GM18861 (cell line): ENCODE measurements around the gene MCM3AP.

Source experiments
- ATAC-seq: cut with Tn5 transposase; IDR thresholded peaks from one replicate; pipeline ENCODE4 v1.9.1; 2021; ENCODE audit not compliant: unreplicated experiment

MCM3AP gene

DNA sequence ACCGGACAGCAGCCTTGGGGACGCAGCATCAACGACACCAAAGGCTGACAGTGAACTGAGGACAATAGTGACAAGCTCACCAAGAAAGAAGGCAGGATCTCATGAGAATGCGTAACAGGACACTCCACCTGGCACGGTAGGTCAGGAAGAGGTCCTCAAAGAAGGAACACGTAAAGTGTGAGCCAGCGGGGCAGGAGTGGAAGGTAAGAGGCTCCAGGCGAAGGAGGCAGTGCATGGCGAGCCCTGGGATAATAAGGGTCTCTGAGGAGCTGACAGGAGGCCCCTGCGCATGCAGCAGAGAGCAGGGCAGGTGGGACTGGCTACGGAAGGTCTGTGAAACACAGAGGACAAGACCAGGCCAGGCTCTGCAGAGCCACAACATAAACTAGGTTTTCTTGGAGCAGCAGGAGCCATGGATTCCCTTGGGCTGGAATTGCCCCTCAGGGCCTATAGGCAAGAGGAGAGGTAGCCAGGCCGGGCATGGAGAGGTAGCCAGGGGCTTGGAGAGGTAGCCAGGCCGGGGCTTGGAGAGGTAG, 65.1 kb downstream of the MCM3AP start:
- no peak for ATAC-seq

DNA sequence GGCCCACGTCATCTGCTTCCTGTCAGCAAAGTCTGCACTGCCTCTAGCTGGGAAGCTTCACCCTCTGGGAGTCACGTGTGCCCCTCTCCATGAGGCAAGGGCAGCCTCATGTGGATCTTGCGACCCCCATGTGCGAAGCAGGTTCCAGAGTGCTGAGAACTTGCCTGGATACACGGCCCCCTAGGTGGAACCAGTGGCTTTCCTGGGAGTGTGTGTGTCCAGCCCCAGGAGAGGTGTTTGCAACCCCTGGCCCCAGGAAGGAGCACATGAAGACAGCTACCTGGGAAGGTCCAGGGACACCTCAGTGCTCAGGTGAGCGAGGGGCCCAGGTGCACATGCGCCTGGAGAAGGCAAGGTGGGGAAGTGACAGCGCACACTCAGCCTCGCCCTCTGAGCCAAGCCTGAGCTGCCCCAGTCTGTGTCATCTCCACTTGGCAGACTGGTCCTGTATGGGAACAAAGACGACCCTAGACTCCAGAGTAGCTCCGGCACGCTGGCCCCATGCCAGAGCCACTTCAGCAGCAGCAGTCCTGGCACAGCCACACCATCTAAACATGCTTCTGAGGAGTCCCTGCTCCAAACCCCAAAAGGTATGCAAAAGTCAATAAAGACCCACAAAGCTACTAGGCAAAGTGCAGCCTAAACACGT, 65.7 kb downstream of the MCM3AP start:
- no peak for ATAC-seq

DNA sequence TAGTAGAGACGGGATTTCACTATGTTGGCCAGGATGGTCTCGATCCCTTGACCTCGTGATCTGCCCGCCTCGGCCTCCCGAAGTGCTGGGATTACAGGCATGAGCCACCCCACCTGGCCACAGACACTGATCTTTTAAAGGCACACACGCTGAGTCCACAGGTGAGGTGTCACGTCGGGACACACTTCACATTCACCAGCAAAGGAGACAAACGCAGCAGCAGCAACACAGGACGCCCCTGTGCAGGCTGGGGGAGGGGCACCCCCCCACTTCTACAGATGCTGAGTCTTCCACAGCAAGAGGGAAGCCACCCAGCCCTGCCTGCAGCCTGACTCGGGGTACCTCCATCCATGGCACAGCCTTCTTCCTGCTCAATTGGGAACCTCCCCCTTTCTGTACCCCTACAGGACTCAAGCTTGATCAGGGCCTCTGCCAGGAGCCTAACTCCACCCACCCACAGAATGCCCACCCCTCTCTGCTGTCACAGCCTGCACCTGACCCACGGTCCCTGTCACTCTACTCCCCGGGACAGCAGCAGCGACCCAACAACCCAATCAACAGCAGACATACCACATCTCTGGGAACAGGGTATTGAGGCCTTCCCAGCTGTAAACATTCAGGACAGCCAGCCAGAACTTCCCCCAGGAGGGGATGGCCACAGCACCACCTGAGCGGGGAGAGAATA, 66.4 kb downstream of the MCM3AP start:
- ATAC-seq = no peak

DNA sequence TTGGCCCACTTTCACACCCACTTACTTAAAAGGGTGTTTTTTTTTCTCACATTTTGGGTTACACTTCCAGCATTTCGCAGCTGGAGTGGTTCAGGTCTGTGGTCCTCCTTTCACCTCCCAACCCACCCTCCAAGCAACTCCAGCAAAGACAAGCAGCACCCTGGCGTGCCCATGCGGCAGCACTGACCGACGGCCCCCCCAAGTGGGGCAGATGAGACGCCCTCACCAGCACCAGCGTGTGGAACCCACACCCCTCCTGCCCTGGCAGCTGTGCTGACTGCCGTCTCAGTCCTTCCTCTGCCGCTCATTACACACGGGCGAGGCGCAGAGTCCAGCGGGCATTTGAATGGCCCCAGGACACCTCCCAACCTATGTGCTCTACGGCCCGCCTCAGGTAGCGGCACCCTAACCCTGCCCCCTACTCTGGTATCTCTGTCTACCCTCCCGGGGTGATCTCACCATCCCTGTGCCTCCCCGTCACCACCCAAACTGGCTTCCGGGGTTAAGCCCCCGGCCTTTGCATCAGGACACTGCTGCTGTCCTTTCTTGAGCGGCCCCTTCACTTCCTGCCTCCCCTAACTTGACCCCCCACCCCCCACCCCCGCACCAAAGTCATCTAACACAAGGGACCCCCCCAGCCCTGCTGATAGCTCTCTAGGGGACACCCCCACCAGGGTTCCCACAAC, 67.8 kb downstream of the MCM3AP start:
- no peak for ATAC-seq

DNA sequence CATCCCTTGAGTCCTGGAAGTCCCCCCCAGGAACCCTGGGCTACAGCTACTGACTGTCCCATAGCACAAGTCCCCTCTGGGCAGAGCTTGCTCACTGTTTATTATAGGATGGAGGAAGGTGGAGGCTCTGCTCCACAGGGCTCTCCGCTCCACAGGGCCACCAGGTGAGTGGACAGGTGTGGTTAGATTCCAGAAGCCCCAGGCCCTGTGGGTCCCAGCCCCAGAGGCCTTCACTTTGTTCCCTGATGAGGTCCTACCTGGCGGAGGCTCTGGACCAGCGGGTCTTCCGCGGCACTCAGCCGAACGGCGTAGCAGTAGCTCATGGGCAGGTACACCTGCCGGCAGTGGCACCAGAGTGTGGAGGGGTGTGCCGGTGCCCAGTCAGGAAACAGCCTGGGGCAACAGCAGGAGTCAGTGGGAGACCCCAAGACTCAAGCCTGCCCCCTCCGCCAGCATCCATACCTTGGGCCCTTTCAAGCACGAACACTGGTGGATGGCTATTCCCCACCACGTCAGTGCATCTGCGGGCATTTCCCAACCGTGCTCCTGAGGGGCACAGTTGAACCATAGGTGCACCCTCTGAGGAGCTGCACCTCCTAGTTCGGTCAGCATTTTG, 69.2 kb downstream of the MCM3AP start:
- no peak for ATAC-seq

DNA sequence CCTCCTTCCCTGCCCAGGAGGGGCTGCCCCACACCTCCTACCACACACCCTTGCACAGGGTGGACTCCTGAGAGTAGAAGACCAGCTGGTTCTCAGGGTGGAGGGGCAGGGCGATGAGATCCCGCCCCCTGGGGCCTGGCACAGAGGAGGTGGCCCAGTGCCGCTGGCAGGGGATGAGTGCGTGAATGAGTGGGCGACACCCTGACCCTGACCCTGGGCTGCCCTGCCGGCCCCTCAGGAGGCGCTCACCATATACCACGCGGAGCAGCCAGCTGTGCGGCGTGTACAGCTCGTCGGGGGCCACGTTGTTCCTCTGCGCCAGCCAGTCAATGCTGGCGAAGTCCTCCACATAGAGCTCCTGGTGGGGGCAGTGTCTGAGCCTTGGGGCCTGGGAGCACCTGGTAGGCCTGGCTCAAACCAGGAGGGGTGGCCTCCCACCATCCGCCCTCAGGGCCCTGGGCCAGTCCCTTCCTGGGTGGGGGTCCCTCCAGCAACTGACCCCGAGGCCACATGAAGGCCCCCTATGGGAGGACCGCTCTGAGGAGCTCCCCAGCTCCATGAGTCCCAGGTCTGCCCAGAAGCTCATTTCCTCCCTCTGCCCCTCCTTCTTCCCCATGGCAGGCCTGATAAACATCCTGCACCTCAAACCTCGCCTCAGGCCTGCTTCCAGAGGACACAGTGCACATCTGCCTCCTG, 69.8 kb downstream of the MCM3AP start:
- no peak for ATAC-seq

DNA sequence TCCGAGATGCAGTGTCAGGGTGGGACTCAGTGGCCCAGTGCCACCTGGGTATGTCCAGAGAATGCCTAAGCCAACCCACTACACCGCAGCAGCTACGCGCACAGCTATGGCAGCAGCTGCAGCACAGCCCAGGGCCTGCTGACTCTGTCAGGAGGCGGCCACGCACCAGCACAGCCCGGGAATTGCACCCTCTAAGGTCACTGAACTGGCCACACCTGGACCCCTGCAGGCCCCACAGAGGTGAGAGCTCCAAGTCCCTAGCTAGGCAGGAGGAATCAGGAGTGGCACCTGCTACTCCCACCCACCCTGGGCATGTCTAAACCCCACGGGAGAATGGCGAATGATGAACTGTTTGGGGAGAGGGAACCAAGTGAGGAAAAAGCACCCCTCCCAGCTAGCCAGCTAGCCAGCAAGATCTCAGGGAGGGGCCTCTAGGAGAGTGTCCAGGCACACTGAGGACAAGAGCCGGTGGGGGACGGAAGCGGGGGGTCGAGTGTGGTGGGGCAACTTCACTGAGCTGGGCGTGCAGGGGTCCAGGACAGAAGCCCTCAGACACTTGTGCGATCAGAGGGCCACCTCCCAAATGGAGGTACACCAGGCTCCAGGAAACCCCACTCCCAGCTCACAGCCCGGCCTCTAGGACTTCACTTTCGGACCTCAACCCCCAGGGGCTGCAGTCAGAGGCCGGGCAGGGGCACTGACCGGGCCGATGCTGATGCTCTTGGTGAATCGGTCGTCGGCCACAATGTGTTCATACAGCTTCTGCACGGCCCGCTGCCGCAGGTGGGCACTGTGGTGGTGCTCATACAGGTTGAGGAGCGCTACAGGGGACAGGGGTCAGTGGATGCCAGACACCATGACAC, 70.7 kb downstream of the MCM3AP start:
- ATAC-seq = no peak

DNA sequence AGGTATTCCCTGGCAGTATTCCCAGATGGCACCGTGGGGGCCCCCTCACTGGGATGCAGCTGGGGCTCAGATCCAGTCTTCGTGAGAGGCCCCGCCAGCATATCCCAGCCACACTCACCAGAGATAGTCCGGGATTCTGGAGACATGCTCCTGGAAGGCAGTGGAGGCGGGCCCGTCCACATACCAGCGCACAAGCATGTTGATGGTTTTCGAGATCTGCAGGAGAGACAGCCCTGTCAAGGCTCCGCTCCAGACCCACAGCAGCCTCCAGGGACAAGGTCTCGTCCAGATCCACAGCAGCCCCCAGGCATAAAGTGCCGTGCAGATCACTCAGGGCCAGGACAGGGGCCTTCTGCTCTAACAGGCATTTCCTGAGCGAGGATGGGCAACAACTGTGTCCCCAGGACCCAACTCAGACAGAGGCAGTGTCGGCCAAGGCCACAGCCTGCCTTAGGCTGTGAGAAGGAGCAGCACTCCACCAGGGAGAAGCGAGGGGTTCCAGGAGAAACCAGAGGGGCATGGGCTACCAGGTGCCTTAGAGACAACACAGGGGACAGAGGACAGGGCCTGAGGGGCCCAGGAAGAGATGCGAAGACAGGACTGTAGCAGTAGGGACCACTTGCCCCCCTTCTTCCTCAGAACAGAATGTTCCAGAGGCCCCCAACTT, 71.7 kb downstream of the MCM3AP start:
- ATAC-seq = no peak

DNA sequence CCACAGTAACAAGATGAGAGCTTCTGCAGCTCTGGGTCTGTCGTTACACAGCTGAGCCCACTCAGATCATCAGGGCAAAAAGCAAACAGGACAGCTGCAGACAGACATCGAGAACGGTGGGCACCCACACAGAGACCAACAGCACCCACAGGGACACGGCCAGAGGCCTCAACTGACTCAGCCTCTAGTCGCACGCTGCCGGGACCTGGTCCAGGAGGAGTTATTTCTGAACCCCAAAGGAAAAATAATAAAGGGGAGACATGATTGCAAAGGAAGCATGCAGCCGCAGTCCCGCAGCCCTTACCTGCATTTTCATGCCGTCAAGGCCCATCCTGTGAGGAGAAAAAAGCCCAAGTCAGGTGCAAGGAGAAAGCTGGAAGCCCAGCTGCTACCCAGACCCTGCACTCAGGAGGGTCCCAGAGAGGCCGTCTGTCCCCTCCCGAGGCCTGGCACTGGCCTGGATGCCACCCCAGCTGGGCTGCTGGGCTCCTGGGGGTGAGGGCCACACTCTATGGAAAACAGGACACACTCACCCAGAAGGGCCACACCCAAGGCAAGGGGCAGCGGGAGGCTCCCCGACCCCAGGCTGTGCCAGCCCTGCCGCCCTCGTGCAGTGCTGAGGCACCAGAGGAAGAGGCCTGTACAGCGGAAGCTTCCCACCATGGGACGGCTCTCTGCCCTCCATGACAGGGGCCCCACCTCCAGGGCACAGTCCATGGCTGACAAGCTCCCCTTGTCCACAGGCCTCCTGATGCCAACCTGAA, 72.5 kb downstream of the MCM3AP start:
- no peak for ATAC-seq

DNA sequence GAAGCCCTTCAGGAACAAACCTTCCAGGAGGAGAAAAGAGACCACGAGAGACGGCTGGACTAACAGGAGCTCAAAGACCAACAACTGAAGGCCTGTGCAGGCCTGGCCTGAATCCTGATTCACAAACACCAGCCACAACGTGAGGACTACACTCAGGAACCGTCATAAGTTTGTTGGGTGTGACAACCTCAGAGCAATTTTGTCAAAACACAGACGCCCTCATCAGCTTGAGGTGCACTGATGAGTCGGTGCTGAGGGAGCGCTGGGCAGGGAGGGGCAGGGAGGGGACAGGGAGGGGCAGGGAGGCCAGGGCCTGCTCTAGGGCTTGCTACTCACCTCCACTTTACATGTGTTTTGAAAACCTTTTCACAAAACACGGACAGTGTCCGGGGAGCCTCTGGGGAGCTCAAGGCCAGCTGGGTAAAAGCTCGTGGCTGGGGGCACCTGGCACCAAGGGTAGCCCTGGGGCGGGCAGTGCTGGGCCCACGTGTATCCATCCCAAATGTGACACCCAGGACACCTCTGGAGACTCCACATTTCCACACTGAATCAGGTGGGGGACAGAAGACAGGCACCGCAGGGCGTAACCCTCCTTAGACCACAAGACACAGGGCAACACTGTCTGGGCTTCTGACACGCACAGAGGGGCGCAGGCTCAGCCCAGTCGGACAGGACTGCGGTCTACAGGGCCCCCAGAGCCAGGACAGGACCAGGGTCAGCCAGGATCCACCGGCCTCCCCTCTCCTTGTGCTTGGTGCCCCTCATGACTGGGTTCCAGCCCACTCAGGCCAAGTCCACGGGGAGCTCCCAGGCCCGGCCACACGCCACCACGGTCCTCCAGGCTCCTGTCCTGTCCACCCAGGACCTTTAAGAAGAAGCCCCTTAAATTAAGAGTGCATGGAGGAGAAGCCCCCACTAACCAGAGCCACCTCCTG, 73.4 kb downstream of the MCM3AP start:
- ATAC-seq = no peak

DNA sequence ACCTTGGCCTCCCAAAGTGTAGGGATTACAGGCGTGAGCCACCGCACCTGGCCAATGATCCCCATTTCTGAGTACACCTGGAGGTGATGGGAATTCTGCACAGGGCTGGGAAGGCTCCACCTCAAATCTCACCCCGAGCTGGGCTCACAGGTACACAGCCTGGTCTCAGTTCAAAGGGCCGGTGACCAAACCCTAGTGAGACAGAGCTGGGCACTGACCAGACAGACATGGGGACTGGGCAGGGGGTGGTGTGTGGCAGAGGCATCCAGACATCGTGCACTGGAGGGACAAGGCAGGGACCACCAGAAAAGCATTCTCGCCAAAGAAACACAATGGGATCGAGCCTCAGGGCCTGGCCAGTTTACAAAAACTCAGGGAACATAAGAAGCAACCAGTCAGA, 74.0 kb downstream of the MCM3AP start:
- no peak for ATAC-seq

DNA sequence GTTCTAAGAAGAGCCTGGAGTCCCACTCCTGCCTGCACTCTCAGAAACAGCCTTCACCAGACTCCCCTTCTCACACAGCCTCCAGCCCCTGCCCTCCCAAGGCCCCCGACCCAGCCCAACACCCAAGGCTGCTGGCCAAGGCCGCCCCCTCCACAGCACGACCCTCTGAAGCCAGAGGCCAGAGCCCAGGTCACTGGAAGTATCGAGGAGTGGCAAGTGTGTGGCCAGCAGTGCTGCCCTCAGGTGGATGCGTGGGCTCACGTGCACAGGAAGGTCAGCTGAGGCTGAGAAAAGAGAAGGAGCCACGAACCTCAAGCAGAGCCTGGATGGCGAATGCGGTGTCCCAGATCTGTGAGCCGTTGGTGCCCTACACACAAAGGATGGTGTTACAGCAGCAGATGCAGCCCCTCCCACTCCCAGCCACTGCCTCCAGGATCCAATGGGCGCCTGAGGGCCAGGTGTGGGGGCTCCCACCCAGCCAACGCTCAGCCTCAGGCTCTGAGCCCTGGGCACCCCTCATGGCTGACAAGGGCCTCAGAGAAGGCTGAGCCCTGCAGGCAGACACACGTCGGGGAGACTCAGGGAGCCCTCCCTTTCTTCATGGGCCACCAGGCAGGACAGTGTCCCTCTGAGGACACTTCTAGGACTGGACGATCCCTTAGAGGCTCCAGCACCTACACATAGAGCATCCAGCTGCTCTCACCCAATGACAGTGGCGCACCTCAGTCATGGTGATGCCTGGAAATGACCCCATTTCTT, 74.9 kb downstream of the MCM3AP start:
- no peak for ATAC-seq

DNA sequence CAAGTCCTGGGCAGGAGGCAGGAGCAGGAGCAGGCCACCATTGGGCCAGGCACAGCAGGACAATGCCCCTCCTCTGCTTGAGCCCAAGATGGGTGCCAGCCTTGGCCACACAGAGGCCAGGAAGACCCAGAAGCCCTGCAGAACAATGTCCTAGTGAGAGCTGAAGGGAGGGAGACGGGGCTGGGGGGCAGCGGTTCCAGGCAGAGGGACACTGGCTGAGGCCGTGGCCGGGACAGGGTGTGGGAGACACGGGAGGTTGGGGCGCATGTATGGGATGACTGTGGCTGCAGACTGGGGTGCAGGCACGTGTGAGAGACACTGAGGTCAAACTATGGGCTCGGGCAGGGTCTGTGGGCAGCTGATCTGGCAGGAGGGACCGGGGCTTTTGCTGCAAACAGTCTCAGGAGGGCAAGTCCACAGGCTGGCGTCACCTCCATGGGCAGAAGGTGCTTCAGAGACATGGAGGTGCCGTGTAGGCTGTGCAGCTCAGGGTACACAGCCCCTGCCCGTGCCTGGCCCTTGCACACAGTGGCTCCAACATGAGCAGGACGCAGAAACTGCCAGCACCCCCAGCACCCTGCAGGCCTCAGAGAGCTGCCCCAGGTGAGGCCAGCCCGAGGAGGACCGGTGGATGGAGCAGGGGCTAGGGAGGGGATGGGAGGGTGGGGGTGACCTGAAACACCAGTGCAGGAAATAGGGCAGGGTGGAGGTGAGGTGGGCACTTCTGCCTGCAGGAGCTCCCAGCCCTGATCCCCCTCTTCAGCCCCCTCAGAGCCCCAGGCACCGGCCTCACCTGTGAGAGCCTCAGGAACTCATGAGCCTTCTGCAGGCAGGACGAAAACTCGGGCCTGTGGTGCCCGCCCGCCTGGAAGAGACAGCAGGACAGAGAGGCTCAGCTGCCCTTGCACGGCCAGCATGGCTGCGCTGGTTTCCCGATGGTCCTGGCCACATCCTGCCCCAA, 76.4 kb downstream of the MCM3AP start:
- no peak for ATAC-seq

DNA sequence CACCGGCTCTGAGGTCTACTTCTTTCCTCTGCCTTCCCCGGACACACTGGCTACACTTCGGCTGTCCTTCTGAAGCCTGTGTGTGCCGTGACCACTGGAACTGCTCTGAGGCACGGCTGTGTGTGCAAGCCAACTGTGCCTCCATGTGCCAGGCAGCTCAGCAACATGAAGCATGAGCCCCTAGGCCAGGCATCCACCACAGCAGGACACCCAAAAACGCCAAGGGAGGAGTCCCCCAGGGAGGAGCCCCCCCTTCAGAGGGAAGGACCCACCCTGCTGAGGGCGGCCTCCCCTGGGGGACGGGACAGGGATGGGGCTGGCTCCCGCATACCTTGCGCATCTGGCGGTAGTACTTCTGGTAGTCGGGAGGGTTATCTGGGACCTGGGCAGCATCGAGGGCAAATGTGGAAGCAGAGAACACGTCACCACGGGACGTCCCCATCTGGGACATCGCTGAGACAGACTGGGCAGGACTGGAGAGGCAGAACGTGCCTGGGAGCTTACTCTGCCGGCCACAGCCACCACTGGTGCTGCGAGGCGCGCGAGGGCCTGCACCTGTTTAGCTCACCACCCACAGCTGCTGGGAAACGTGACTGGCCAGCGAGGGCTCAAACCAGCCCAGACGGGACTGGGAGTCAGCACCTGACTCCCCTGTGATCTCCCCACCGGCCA, 77.4 kb downstream of the MCM3AP start:
- ATAC-seq = no peak
